ENCODE data around the gene ALKBH7.

ALKBH7 gene

GRCh38 chr19:6375411-6376010, 2.9 kb downstream of the ALKBH7 start, which contains the start of gene PSPN:
PSPN (minus strand) TSS chr19:6375933; CDS start chr19:6375849, 84 bp downstream.
- DNase-seq = no peak
- H3K27me3 ChIP-seq (replicated peaks in 2 of 5; ENCODE audit: control insufficient read depth in 4 of 5, insufficient read depth in 5 of 5, low read length in 4 of 5) = peaks cover 0 to 2% (median 0%) of the 10 kb centered on the region in 5 experiments
- POLR2A ChIA-PET = interaction anchor here (0.7 kb wide), 1 partner anchor 17 kb away, joined by 3 read pairs; no protein-coding TSS in a partner anchor
- no peak within 1 kb of the TSS for H3K27ac ChIP-seq (ENCODE audit: insufficient read depth in 1 of 2, low read depth in 1 of 2, low read length in 2 of 2, poor library complexity in 1 of 2, severe bottlenecking in 2 of 2)
- H3K4me1 ChIP-seq (ENCODE audit: control extremely low read depth in 1 of 4, control insufficient read depth in 4 of 4, insufficient read depth in 4 of 4, low read length in 3 of 4) = peaks cover 1 to 11% (median 10%) of the 10 kb centered on the region in 4 experiments
- CTCF ChIA-PET = no interaction called here
- WGBS (ENCODE audit: insufficient coverage) = 96% methylated on average over 22 of the region's 25 CpGs
- peaks cover 0 to 9% (median 5%) of the 10 kb centered on the region in 5 experiments for H3K9me3 ChIP-seq (ENCODE audit: control extremely low read depth in 1 of 5, control insufficient read depth in 4 of 5, insufficient read depth in 2 of 5, low read depth in 1 of 5, low read length in 4 of 5)
- H3K4me3 ChIP-seq (ENCODE audit: control insufficient read depth in 1 of 7, extremely low read depth in 1 of 7, insufficient read depth in 4 of 7, low read depth in 2 of 7, low read length in 6 of 7) = no peak within 1 kb of the TSS
- peaks cover 6 to 33% (median 23%) of the 10 kb centered on the region in 4 experiments for H3K36me3 ChIP-seq (ENCODE audit: control insufficient read depth in 4 of 4, insufficient read depth in 4 of 4, low read length in 3 of 4)

- Histone ChIP-seq H3K9me3 (ENCODE audit: control extremely low read depth in 1 of 5, control insufficient read depth in 4 of 5, insufficient read depth in 2 of 5, low read depth in 1 of 5, low read length in 4 of 5) (peaks cover 0 to 17% (median 10%) of the 10 kb centered on the region in 5 experiments), H3K4me3 (ENCODE audit: control insufficient read depth in 1 of 7, extremely low read depth in 1 of 7, insufficient read depth in 4 of 7, low read depth in 2 of 7, low read length in 6 of 7) (no peak overlapping the region), H3K4me1 (ENCODE audit: control extremely low read depth in 1 of 4, control insufficient read depth in 4 of 4, insufficient read depth in 4 of 4, low read length in 3 of 4) (peaks cover 1 to 11% (median 10%) of the 10 kb centered on the region in 4 experiments), H3K27ac (ENCODE audit: insufficient read depth in 1 of 2, low read depth in 1 of 2, low read length in 2 of 2, poor library complexity in 1 of 2, severe bottlenecking in 2 of 2) (no peak overlapping the region), H3K27me3 (replicated peaks in 2 of 5; ENCODE audit: control insufficient read depth in 4 of 5, insufficient read depth in 5 of 5, low read length in 4 of 5) (peaks cover 0 to 2% (median 0%) of the 10 kb centered on the region in 5 experiments), H3K36me3 (ENCODE audit: control insufficient read depth in 4 of 4, insufficient read depth in 4 of 4, low read length in 3 of 4) (peaks cover 6 to 44% (median 34%) of the 10 kb centered on the region in 4 experiments)
- WGBS (ENCODE audit: insufficient coverage) = 93% methylated on average over 14 of the region's 19 CpGs
- ChIA-PET POLR2A (interaction anchor here (0.6 to 0.7 kb wide), 2 partner anchors 13 to 48 kb away, joined by 3 to 4 read pairs; partner anchors contain the start of gene KHSRP), CTCF (interaction anchor here (0.6 to 1.7 kb wide), 2 partner anchors 14 to 1525 kb away, joined by 3 to 4 read pairs; no protein-coding TSS in a partner anchor)
- no peak for DNase-seq
These were observed 4.1 kb downstream of the ALKBH7 start for GRCh38 chr19:6376512-6377190.

GRCh38 chr19:6378041-6378440, 5.4 kb downstream of the ALKBH7 start:
- WGBS (ENCODE audit: insufficient coverage) = 100% methylated on average over 3 of the region's 6 CpGs
- Histone ChIP-seq H3K4me1 (ENCODE audit: control extremely low read depth in 1 of 4, control insufficient read depth in 4 of 4, insufficient read depth in 4 of 4, low read length in 3 of 4) (peaks cover 0 to 7% (median 7%) of the 10 kb centered on the region in 4 experiments), H3K27me3 (replicated peaks in 2 of 5; ENCODE audit: control insufficient read depth in 4 of 5, insufficient read depth in 5 of 5, low read length in 4 of 5) (peaks cover 0 to 2% (median 0%) of the 10 kb centered on the region in 5 experiments), H3K4me3 (ENCODE audit: control insufficient read depth in 1 of 7, extremely low read depth in 1 of 7, insufficient read depth in 4 of 7, low read depth in 2 of 7, low read length in 6 of 7) (no peak overlapping the region), H3K9me3 (ENCODE audit: control extremely low read depth in 1 of 5, control insufficient read depth in 4 of 5, insufficient read depth in 2 of 5, low read depth in 1 of 5, low read length in 4 of 5) (peaks cover 0 to 17% (median 10%) of the 10 kb centered on the region in 5 experiments), H3K36me3 (ENCODE audit: control insufficient read depth in 4 of 4, insufficient read depth in 4 of 4, low read length in 3 of 4) (peaks cover 6 to 55% (median 40%) of the 10 kb centered on the region in 4 experiments), H3K27ac (ENCODE audit: insufficient read depth in 1 of 2, low read depth in 1 of 2, low read length in 2 of 2, poor library complexity in 1 of 2, severe bottlenecking in 2 of 2) (no peak overlapping the region)
- no peak for DNase-seq
- CTCF ChIA-PET = interaction anchor here (1.7 kb wide), 1 partner anchor 13 kb away, joined by 4 read pairs; no protein-coding TSS in a partner anchor
- POLR2A ChIA-PET = interaction anchor here (1.1 kb wide), 1 partner anchor 15 kb away, joined by 5 read pairs; the partner anchor contains the start of gene GTF2F1

GRCh38 chr19:6378486-6378885, 5.9 kb downstream of the ALKBH7 start:
- H3K27ac ChIP-seq (ENCODE audit: insufficient read depth in 1 of 2, low read depth in 1 of 2, low read length in 2 of 2, poor library complexity in 1 of 2, severe bottlenecking in 2 of 2) = no peak overlapping the region
- no peak for DNase-seq
- peaks cover 10 to 59% (median 45%) of the 10 kb centered on the region in 4 experiments for H3K36me3 ChIP-seq (ENCODE audit: control insufficient read depth in 4 of 4, insufficient read depth in 4 of 4, low read length in 3 of 4)
- POLR2A ChIA-PET = interaction anchor here (1.1 kb wide), 1 partner anchor 14 kb away, joined by 5 read pairs; the partner anchor contains the start of gene GTF2F1
- no peak overlapping the region for H3K4me3 ChIP-seq (ENCODE audit: control insufficient read depth in 1 of 7, extremely low read depth in 1 of 7, insufficient read depth in 4 of 7, low read depth in 2 of 7, low read length in 6 of 7)
- 94% methylated on average over 9 of the region's 9 CpGs for WGBS (ENCODE audit: insufficient coverage)
- H3K27me3 ChIP-seq (replicated peaks in 2 of 5; ENCODE audit: control insufficient read depth in 4 of 5, insufficient read depth in 5 of 5, low read length in 4 of 5) = peaks cover 0 to 2% (median 0%) of the 10 kb centered on the region in 5 experiments
- CTCF ChIA-PET = interaction anchor here (1.7 kb wide), 1 partner anchor 12 kb away, joined by 4 read pairs; no protein-coding TSS in a partner anchor
- peaks cover 0 to 7% (median 6%) of the 10 kb centered on the region in 4 experiments for H3K4me1 ChIP-seq (ENCODE audit: control extremely low read depth in 1 of 4, control insufficient read depth in 4 of 4, insufficient read depth in 4 of 4, low read length in 3 of 4)
- H3K9me3 ChIP-seq (ENCODE audit: control extremely low read depth in 1 of 5, control insufficient read depth in 4 of 5, insufficient read depth in 2 of 5, low read depth in 1 of 5, low read length in 4 of 5) = peaks cover 0 to 17% (median 10%) of the 10 kb centered on the region in 5 experiments

- H3K4me1 ChIP-seq (ENCODE audit: control extremely low read depth in 1 of 4, control insufficient read depth in 4 of 4, insufficient read depth in 4 of 4, low read length in 3 of 4) = no peaks in the 10 kb centered on the region
- DNase-seq = no peak
- peaks cover 0 to 2% (median 0%) of the 10 kb centered on the region in 5 experiments for H3K27me3 ChIP-seq (replicated peaks in 2 of 5; ENCODE audit: control insufficient read depth in 4 of 5, insufficient read depth in 5 of 5, low read length in 4 of 5)
- 93% methylated on average over 3 of the region's 3 CpGs for WGBS (ENCODE audit: insufficient coverage)
- peaks cover 12 to 66% (median 48%) of the 10 kb centered on the region in 4 experiments for H3K36me3 ChIP-seq (ENCODE audit: control insufficient read depth in 4 of 4, insufficient read depth in 4 of 4, low read length in 3 of 4)
- H3K9me3 ChIP-seq (ENCODE audit: control extremely low read depth in 1 of 5, control insufficient read depth in 4 of 5, insufficient read depth in 2 of 5, low read depth in 1 of 5, low read length in 4 of 5) = peaks cover 0 to 17% (median 10%) of the 10 kb centered on the region in 5 experiments
- no peak overlapping the region for H3K27ac ChIP-seq (ENCODE audit: insufficient read depth in 1 of 2, low read depth in 1 of 2, low read length in 2 of 2, poor library complexity in 1 of 2, severe bottlenecking in 2 of 2)
- ChIA-PET CTCF (no interaction called here), POLR2A (interaction anchor here (0.6 kb wide), 1 partner anchor 9 kb away, joined by 7 read pairs; no protein-coding TSS in a partner anchor)
- H3K4me3 ChIP-seq (ENCODE audit: control insufficient read depth in 1 of 7, extremely low read depth in 1 of 7, insufficient read depth in 4 of 7, low read depth in 2 of 7, low read length in 6 of 7) = no peak overlapping the region
These were observed 7.2 kb downstream of the ALKBH7 start for GRCh38 chr19:6379744-6380143.

GRCh38 chr19:6381030-6381750, 8.6 kb downstream of the ALKBH7 start:
- ChIA-PET CTCF (no interaction called here), POLR2A (no interaction called here)
- DNase-seq = no peak
- peaks cover 0 to 2% (median 0%) of the 10 kb centered on the region in 5 experiments for H3K27me3 ChIP-seq (replicated peaks in 2 of 5; ENCODE audit: control insufficient read depth in 4 of 5, insufficient read depth in 5 of 5, low read length in 4 of 5)
- WGBS (ENCODE audit: insufficient coverage) = 96% methylated on average over 23 of the region's 40 CpGs
- H3K4me1 ChIP-seq (ENCODE audit: control extremely low read depth in 1 of 4, control insufficient read depth in 4 of 4, insufficient read depth in 4 of 4, low read length in 3 of 4) = no peaks in the 10 kb centered on the region
- H3K27ac ChIP-seq (ENCODE audit: insufficient read depth in 1 of 2, low read depth in 1 of 2, low read length in 2 of 2, poor library complexity in 1 of 2, severe bottlenecking in 2 of 2) = no peak overlapping the region
- no peak overlapping the region for H3K4me3 ChIP-seq (ENCODE audit: control insufficient read depth in 1 of 7, extremely low read depth in 1 of 7, insufficient read depth in 4 of 7, low read depth in 2 of 7, low read length in 6 of 7)
- H3K36me3 ChIP-seq (ENCODE audit: control insufficient read depth in 4 of 4, insufficient read depth in 4 of 4, low read length in 3 of 4) = peaks cover 16 to 69% (median 52%) of the 10 kb centered on the region in 4 experiments
- peaks cover 0 to 17% (median 10%) of the 10 kb centered on the region in 5 experiments for H3K9me3 ChIP-seq (ENCODE audit: control extremely low read depth in 1 of 5, control insufficient read depth in 4 of 5, insufficient read depth in 2 of 5, low read depth in 1 of 5, low read length in 4 of 5)

Measured in common myeloid progenitor, CD34-positive (primary cell).